ENCODE data around the gene DSG4. TPM values are rescaled to one million over a fixed set of nuclear protein-coding genes. Genes with fewer than 3 reads are reported as not detected.

DSG4 gene
- total and polyA plus RNA-seq, 4 donors, result under 0.01 TPM; not detected in 3

Small RNA genes within 50 kb of the gene (small RNA-seq; reads per million reads assigned to genes)
- gene RF00019, result not detected
- gene RNU6-167P, result not detected

Other genes with a start within 250 kb of the DSG4 start
- not detected for gene DSC1, start 213.9 kb upstream of the DSG4 start, total RNA-seq
- gene DSC1, start 213.9 kb upstream of the DSG4 start, polyA plus RNA-seq, result not detected
- gene DSG1, start 58.6 kb upstream of the DSG4 start, total RNA-seq, result 1 to 10 TPM in 1 of 2 donors, under 1 TPM in 1; 0.61 to 2.9 TPM
- under 1 TPM; 0.13 to 0.69 TPM for gene DSG1, start 58.6 kb upstream of the DSG4 start, polyA plus RNA-seq
- not detected for gene DSG3, start 71.0 kb downstream of the DSG4 start, total RNA-seq
- not detected for gene DSG3, start 71.0 kb downstream of the DSG4 start, polyA plus RNA-seq
- gene DSG2, start 121.4 kb downstream of the DSG4 start, total RNA-seq, result 10 to 100 TPM; 11.6 to 13.9 TPM
- gene DSG2, start 121.4 kb downstream of the DSG4 start, polyA plus RNA-seq, result 1 to 10 TPM; 5.4 to 7.5 TPM
- gene TTR, start 215.1 kb downstream of the DSG4 start, total RNA-seq, result 100 to 1,000 TPM; 295 to 600 TPM
- 1,000 to 10,000 TPM; 1,251 to 4,751 TPM for gene TTR, start 215.1 kb downstream of the DSG4 start, polyA plus RNA-seq